ENCODE results near the gene ZBTB5. TPM values are rescaled to one million over a fixed set of nuclear protein-coding genes. Genes with fewer than 3 reads are reported as not detected.

Gene ZBTB5
- total RNA-seq, 1 experiment from 2014 or later, result 8.8 TPM

DNA sequence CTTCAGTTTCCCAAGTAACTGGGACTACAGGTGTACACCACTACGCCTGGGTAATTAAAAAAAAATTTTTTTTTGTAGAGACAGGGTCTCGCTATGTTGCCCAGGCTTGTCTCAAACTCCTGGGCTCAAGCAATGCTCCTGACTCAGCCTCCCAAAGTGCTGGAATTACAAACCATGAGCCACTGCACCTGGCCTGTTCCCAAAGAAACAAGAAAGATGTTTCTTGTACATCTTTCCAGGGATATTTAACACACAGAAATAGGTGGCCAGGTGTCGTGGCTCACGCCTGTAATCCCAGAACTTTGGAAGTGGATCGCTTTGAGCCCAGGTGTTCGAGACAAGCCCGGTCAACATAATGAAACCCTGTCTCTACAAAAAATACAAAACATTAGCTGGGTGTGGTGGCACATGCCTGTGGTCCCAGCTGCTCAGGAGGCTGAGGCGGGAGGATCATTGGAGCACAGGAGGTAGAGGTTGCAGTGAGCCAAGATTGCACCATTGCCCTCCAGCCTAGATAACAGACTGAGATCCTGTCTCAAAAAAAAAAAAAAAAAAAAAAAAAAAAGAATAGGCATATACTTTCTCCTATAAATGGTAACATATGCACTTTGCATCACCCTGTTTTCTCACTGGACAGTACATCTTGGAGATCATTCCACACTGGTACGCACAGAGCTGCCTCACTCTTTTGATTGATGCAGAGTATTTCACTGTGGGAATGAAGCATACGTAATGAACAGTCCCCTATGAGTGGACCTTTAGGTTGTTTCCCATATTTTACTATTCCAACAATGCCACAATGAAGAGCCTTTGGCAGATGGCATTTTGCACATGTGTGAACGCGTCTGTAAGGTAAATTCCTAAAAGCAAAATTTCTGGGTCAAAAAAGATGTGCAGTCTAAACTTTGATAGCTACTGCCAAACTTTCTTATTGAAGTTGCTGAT, 44.7 kb downstream of the ZBTB5 start:
- no peak for DNase-seq
- Histone ChIP-seq H3K79me2 (ENCODE audit: low read depth) (peaks cover 16% of the 10 kb centered on the region), H3K4me3 (no peak overlapping the region), H3K36me3 (ENCODE audit: low read depth) (no peaks in the 10 kb centered on the region), H4K20me1 (ENCODE audit: insufficient read depth) (no peaks in the 10 kb centered on the region), H2AFZ (no peak overlapping the region), H3K4me2 (no peak overlapping the region), H3K4me1 (replicated peaks; ENCODE audit: insufficient read depth) (peaks cover 22% of the 10 kb centered on the region; the same call in 1 of the 2 replicates), H3K27me3 (ENCODE audit: insufficient read depth, low read depth) (no peaks in the 10 kb centered on the region), H3K9me2 (ENCODE audit: insufficient read depth) (no peaks in the 10 kb centered on the region), H3K27ac (no peak overlapping the region), H3K9me3 (ENCODE audit: insufficient read depth, low read depth) (no peaks in the 10 kb centered on the region), H3F3A (ENCODE audit: insufficient read depth, low read depth) (no peaks in the 10 kb centered on the region; the same call in 1 of the 2 replicates)
- TF ChIP-seq, protein P1, sequence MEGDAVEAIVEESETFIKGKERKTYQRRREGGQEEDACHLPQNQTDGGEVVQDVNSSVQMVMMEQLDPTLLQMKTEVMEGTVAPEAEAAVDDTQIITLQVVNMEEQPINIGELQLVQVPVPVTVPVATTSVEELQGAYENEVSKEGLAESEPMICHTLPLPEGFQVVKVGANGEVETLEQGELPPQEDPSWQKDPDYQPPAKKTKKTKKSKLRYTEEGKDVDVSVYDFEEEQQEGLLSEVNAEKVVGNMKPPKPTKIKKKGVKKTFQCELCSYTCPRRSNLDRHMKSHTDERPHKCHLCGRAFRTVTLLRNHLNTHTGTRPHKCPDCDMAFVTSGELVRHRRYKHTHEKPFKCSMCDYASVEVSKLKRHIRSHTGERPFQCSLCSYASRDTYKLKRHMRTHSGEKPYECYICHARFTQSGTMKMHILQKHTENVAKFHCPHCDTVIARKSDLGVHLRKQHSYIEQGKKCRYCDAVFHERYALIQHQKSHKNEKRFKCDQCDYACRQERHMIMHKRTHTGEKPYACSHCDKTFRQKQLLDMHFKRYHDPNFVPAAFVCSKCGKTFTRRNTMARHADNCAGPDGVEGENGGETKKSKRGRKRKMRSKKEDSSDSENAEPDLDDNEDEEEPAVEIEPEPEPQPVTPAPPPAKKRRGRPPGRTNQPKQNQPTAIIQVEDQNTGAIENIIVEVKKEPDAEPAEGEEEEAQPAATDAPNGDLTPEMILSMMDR (conservative IDR thresholded peaks at IDR 0.05), result no peak
- TF ChIP-seq EZH2 (IDR thresholded peaks at IDR 0.05; ENCODE audit: low read depth), result no peak
- CTCF ChIA-PET, result no interaction called here
- BruUV-seq (replicated peaks), result no TSS peak
- POLR2A ChIA-PET (ENCODE audit: unreplicated experiment), result no interaction called here
- intact Hi-C loops (cut with micrococcal nuclease; ENCODE audit: unreplicated experiment), result no loop called here

DNA sequence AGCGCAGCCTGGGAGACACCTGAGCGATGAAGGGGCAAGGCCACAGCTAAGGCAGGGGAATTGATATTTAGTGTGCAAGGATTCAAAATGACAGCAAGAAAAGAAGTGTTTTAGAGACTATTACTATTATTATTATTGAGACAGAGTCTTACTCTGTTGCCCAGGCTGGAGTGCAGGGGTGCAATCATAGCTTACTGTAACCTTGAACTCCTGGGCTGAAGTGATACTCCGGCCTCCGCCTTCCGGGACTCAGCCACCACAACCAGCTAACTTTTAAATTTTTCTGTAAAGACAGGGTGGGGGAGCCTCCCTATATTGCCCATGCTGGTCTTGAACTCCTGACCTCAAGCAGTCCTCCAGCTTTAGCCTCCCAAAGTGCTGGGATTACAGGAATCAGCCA, 46.0 kb downstream of the ZBTB5 start:
- Histone ChIP-seq H3K27ac (no peak overlapping the region), H3K4me2 (no peak overlapping the region), H2AFZ (no peak overlapping the region), H3K27me3 (ENCODE audit: insufficient read depth, low read depth) (no peaks in the 10 kb centered on the region), H4K20me1 (ENCODE audit: insufficient read depth) (no peaks in the 10 kb centered on the region), H3F3A (ENCODE audit: insufficient read depth, low read depth) (no peaks in the 10 kb centered on the region; the same call in 1 of the 2 replicates), H3K9me3 (ENCODE audit: insufficient read depth, low read depth) (no peaks in the 10 kb centered on the region), H3K4me1 (replicated peaks; ENCODE audit: insufficient read depth) (peaks cover 24% of the 10 kb centered on the region; the same call in 1 of the 2 replicates), H3K4me3 (no peak overlapping the region), H3K36me3 (ENCODE audit: low read depth) (no peaks in the 10 kb centered on the region), H3K9me2 (ENCODE audit: insufficient read depth) (no peaks in the 10 kb centered on the region), H3K79me2 (ENCODE audit: low read depth) (peaks cover 16% of the 10 kb centered on the region)
- ChIA-PET CTCF (no interaction called here), POLR2A (ENCODE audit: unreplicated experiment) (interaction anchor here (0.6 kb wide), 1 partner anchor 507 kb away, joined by 3 read pairs; no protein-coding TSS in a partner anchor)
- DNase-seq, result no peak
- intact Hi-C loops (cut with micrococcal nuclease; ENCODE audit: unreplicated experiment), result no loop called here
- no peak for TF ChIP-seq EZH2 (IDR thresholded peaks at IDR 0.05; ENCODE audit: low read depth)
- BruUV-seq (replicated peaks), result no TSS peak

DNA sequence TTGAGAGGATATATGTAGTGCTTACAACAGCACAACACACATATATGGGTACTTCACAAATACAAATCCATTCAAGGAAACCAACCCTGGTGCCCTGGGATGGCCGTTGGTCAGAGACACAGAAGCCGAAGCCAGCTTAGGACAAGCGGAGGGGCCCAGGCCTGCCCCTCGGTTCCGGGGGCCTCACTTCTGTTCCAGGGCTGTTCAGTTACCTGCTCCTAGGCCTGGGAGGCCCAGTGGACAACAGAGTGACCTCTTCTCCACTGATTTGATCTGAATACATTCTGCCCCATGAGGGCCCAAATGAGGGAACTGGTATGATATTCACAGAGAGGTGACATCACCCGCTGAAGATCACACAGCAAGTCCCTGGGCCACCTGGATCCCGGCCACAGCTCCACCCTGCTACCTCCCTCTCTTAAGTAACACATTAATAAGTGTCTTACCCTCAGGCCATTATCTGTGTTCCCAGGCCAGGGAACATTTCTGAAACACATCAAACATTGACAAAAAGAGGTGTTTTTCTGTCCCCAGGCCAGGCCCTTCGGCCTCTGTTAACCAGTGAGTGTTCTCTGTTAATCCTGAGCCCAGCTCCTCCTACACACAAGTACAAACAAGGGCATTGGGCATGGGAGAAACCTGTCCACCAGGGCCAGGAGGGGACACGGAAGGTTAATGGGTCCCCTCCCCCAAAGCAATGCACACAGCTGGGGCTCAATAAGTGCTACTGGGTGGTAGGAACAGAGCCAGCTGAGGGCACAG, 47.2 kb downstream of the ZBTB5 start:
- no peaks in the 10 kb centered on the region for H3K36me3 ChIP-seq (ENCODE audit: low read depth)
- ChIA-PET POLR2A (ENCODE audit: unreplicated experiment) (no interaction called here), CTCF (no interaction called here)
- no peaks in the 10 kb centered on the region for H3K9me3 ChIP-seq (ENCODE audit: insufficient read depth, low read depth)
- no peak overlapping the region for H3K4me2 ChIP-seq
- H3K4me3 ChIP-seq, result no peak overlapping the region
- H4K20me1 ChIP-seq (ENCODE audit: insufficient read depth), result no peaks in the 10 kb centered on the region
- no TSS peak for BruUV-seq (replicated peaks)
- H3K27ac ChIP-seq, result no peak overlapping the region
- no peak overlapping the region for H2AFZ ChIP-seq
- peaks cover 5% of the 10 kb centered on the region; the same call in 1 of the 2 replicates for H3K79me2 ChIP-seq (ENCODE audit: low read depth)
- TF ChIP-seq, protein P1 (conservative IDR thresholded peaks at IDR 0.05), result no peak
- TF ChIP-seq EZH2 (IDR thresholded peaks at IDR 0.05; ENCODE audit: low read depth), result no peak
- DNase-seq, result peak in 1 of 2 experiments; percentile 64
- H3K27me3 ChIP-seq (ENCODE audit: insufficient read depth, low read depth), result no peaks in the 10 kb centered on the region
- intact Hi-C loops (cut with micrococcal nuclease; ENCODE audit: unreplicated experiment), result no loop called here
- H3K9me2 ChIP-seq (ENCODE audit: insufficient read depth), result no peaks in the 10 kb centered on the region
- H3K4me1 ChIP-seq (replicated peaks; ENCODE audit: insufficient read depth), result peaks cover 22% of the 10 kb centered on the region
- peaks cover 7% of the 10 kb centered on the region for H3F3A ChIP-seq (ENCODE audit: insufficient read depth, low read depth)

All from PC-9 (cell line).